Stimulated activated naive CD8-positive, alpha-beta T cell treated with anti-CD3 and anti-CD28 coated beads, Interleukin-15, amount 100 ng/mL, for 72 hours (primary cell): ENCODE measurements around the gene MBNL1.

Source experiments
- ATAC-seq: fragments of 150-1000 bp; cut with Tn5 transposase; 2 replicates; pipeline ENCODE4 v1.10.0; 2021; ENCODE audit warnings: mild to moderate bottlenecking, moderate library complexity
- DNase-seq, 2 donors: peaks; one replicate each; pipeline ENCODE4 v3.0.0; 2021 to 2022
- H3K27ac Mint-ChIP-seq, 2 donors: one replicate each; pipeline ENCODE4 v1.8.0; 2022; ENCODE audit warnings: mild to moderate bottlenecking in 2 of 2, mixed read lengths in 2 of 2, moderate library complexity in 2 of 2
- H3K27me3 Mint-ChIP-seq: one replicate; pipeline ENCODE4 v1.8.0; 2022; ENCODE audit warnings: mixed read lengths
- H3K4me1 Mint-ChIP-seq: one replicate; pipeline ENCODE4 v1.8.0; 2022; ENCODE audit warnings: mild to moderate bottlenecking, mixed read lengths
- H3K4me3 Mint-ChIP-seq, 2 donors: one replicate each; pipeline ENCODE4 v1.8.0; 2022; ENCODE audit warnings: mild to moderate bottlenecking in 2 of 2, mixed read lengths in 2 of 2, moderate library complexity in 1 of 2
- H3K9me3 Mint-ChIP-seq, 2 donors: one replicate each; pipeline ENCODE4 v1.8.0; 2022; ENCODE audit warnings: mixed read lengths in 2 of 2

MBNL1 gene

DNA sequence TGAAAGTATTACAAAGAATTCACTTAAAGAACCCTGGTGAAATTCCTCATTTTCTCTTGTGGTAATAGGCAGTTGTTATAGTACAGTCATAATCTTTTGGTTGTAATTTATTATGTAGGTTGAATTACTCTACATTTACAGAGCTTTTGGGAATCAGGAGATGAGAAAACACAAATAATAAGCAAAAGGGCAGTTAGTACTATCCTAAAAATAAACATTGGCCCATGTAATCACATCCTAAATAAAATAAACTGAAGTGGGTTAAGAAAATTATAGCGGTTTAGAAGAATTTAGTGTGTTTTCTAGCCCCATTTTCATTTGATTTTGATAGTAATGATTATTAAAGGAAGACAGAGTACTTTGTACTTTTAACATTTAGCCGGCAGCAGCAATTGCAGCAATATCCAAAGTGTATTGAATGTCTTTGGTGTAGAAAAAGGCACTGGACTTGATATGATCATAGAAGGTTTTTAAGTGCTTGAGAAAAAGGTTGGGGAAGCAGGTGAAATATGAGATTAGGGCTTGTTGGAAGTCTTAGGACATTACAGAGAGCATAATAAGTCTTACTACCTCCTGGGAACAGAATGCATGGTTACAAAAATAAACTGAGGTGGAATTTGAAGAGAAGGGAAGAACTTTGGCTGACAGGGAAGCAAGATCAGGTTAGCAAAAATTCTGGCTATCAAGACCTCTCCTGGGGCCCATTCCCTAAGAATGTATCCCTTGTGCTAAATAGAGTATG is 79.9 kb downstream of the MBNL1 start:
- Mint-ChIP-seq H3K4me3 (no peak overlapping the region), H3K4me1 (peaks cover 33% of the 10 kb centered on the region), H3K9me3 (no peaks in the 10 kb centered on the region), H3K27me3 (no peaks in the 10 kb centered on the region), H3K27ac (no peak overlapping the region)
- no peak for ATAC-seq
- no peak for DNase-seq

DNA sequence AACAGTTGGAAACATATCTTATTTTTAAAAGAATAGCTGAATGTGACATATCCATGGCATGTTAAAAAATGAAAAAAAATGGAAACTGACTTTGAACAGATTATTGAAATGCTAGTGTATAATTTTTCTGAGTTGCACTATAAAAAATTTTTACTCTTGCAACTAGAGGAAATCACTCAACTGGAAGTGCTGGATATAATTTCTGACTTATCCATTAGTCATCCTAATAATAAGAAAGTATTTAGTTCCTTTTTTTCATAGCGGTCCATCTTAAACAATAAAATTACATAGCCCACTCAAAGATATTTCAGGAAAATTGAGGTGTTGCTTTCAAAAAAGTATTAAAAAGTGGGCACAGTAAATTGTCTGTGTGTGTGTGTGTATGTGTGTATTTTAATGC is 80.7 kb downstream of the MBNL1 start:
- Mint-ChIP-seq H3K27me3 (no peaks in the 10 kb centered on the region), H3K27ac (no peak overlapping the region), H3K9me3 (no peaks in the 10 kb centered on the region), H3K4me3 (no peak overlapping the region), H3K4me1 (peaks cover 36% of the 10 kb centered on the region)
- DNase-seq (no peak), ATAC-seq (no peak)

DNA sequence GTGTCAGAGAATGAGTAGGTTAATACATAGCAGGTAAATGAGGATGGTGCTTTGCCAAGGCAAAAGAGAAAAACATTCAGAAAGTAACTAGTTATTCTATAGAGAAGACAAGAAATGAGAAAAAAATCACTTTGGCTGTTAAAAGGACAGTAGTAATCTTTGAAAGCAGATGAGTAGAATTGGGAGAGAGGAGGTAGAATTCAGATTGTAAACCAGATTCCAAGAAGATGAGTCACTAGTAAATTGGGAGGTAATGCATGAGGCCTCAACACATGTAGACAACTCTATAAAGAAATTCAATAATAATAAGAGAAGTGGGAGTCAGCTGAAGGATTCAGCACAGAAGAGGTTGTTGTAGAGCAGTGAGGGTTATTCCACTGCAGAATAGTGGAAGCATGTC is 81.4 kb downstream of the MBNL1 start:
- no peak for DNase-seq
- Mint-ChIP-seq H3K27me3 (no peaks in the 10 kb centered on the region), H3K27ac (no peak overlapping the region), H3K4me1 (peaks cover 33% of the 10 kb centered on the region), H3K9me3 (no peaks in the 10 kb centered on the region), H3K4me3 (no peak overlapping the region)
- no peak for ATAC-seq

DNA sequence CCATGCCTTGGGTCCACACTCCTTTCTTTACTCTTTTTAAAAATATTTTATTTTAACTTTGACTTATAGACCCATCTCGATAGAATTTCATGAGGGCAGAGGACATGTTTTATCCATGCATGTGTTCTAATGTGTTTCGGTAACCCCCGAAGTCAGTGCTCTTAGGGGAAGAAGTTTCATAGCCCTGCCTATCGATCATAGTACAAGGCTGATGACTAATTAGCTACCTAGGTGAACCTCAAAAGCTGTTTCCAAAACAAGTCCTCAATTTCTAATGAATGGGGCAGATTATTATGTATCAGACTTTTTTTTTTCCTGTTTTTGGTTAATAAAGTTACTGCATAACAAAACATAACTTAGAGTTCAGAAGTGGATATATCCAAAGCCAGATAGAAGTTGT is 82.0 kb downstream of the MBNL1 start:
- Mint-ChIP-seq H3K4me1 (peaks cover 33% of the 10 kb centered on the region), H3K4me3 (no peak overlapping the region), H3K27ac (peak overlapping the region in 1 of 2 donors; percentile 16), H3K9me3 (no peaks in the 10 kb centered on the region), H3K27me3 (no peaks in the 10 kb centered on the region)
- ATAC-seq = peak; percentile 80
- DNase-seq = no peak

DNA sequence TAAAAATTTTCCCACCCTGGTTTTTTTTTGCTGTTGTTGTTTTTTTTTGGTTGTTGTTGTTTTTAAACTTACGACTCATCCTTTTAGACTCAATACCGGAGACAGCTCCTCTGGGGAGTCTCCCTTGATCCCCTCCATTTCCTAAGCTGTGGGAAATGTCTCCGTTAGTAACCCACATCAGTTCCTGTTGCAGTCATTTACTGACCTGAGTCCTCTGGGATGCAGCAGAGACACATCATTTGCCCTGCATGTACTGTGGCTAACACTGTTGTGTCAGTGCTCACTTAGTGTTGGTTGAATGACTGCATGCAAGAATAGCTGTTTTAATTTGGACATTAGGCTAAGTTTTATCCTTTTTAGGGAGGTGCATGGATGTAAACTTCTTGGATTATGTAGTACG is 83.8 kb downstream of the MBNL1 start:
- H3K27ac Mint-ChIP-seq = peak overlapping the region; percentile 61 to 89
- H3K27me3 Mint-ChIP-seq = no peaks in the 10 kb centered on the region
- H3K9me3 Mint-ChIP-seq = no peaks in the 10 kb centered on the region
- no peak for DNase-seq
- peak overlapping the region in 1 of 2 donors; percentile 14 for H3K4me3 Mint-ChIP-seq
- ATAC-seq = peak; percentile 27
- peaks cover 47% of the 10 kb centered on the region for H3K4me1 Mint-ChIP-seq

DNA sequence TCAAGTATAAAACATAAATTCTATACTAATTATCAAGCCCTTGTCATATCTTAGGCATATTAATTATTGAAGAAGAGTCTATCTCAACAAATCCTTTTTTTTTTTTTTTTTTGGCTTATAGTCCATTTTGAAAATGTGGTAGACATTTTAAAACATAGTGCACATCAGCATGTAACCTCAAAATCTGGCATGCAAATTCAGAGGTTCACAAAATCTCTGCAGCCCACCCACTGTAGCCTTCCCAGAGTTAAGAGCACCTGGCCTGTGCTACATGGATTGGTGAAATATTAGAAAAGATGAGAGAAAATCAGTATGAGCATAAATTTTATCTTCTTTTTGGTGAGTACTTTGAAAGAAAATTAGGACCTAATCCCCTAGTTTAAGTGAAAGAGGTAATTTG is 84.8 kb downstream of the MBNL1 start:
- Mint-ChIP-seq H3K9me3 (no peaks in the 10 kb centered on the region), H3K27ac (peak overlapping the region in 1 of 2 donors; percentile 43), H3K4me3 (no peak overlapping the region), H3K4me1 (peaks cover 56% of the 10 kb centered on the region), H3K27me3 (no peaks in the 10 kb centered on the region)
- ATAC-seq = no peak
- DNase-seq = no peak

DNA sequence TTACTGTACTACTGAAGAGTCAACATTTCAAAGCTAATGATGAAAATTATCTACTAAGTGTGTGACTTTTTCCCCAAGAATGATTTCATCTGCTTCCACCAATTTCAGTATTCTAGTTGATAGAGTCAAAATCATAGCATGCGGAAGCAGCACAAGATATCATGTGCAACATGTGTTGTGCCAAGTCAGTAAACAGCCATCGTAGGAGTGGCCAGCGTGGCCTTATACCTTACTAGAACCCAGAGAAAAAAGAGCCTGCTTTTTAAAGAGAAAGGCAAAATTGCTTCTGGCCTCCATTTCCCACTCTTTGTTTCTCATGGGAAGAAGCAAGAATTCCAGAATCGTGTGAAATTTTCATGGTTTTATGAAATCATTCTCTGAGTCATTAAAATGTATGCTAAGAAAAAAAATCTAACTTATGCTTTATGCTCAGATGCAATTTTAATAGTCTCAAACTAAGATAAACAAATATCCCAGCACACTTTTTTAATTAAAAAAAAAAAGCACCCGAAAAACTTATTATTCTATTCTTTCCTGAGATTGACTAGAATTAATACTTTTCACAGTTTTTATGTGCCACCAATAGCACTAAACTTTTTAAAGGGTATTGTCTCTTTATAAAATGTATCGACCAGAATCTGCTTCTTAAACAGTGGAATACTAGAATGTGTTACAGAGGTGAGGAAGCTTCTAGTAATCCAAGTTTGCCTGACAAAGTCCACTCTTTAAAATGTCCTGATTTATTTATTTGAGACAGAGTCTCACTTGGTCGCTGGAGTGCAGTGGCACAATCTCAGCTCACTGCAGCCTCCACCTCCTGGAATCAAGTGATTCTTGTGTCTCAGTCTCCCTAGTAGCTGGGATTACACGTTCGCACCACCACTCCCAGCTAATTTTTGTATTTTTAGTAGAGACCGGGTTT is 87.3 kb downstream of the MBNL1 start:
- ATAC-seq = no peak
- Mint-ChIP-seq H3K9me3 (no peaks in the 10 kb centered on the region), H3K4me3 (no peak overlapping the region), H3K4me1 (peaks cover 74% of the 10 kb centered on the region), H3K27ac (peak overlapping the region in 1 of 2 donors; percentile 36), H3K27me3 (no peaks in the 10 kb centered on the region)
- no peak for DNase-seq

DNA sequence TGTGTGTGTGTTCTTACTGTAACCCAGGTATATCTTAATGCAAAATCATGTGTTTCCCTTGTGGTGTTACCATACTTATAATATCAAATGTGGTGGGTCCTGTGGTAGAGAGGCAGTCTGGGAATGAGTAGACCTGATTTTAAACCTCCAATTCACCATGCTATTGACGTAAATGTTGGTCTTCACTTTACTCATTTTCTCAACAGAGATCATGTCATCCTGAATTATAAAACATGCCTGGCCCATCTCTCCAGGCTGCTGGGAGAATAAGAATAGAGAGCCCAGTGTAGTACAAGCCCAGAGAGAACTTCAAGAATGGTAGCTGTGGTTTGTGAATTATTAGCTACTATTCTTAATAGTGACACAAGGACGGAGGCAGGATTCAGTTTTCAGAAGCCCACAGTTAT is 88.1 kb downstream of the MBNL1 start:
- peak in 1 of 2 donors; percentile 51 for DNase-seq
- peak; percentile 95 for ATAC-seq
- H3K4me3 Mint-ChIP-seq = peak overlapping the region in 1 of 2 donors; percentile 59

DNA sequence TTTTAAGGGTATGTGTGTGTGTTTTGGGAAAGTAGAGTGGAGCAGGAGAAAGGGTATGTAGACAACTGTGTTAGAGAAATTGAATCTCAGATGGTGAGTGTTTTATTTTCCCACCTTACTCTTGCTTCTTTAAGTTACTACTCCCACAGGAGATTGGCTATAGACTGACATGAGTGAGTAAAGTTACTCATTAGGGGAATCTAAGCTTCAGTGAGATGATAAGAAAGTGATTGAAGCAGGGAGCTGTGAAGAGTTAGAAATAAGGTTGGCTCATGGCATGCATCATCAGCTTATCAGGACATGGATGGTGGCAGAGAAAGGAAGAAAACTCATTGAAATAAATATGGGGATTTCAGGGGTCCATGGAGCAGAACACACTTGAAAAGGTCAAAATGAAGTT is 88.9 kb downstream of the MBNL1 start:
- peaks cover 85% of the 10 kb centered on the region for H3K4me1 Mint-ChIP-seq
- H3K27ac Mint-ChIP-seq = peak overlapping the region; percentile 36 to 56
- peak overlapping the region; percentile 0 to 41 for H3K4me3 Mint-ChIP-seq
- DNase-seq (no peak), ATAC-seq (no peak)
- H3K27me3 Mint-ChIP-seq = no peaks in the 10 kb centered on the region
- no peaks in the 10 kb centered on the region for H3K9me3 Mint-ChIP-seq

More for the DNA sequence above, 88.1 kb downstream of the MBNL1 start:
- Mint-ChIP-seq H3K27me3 (no peaks in the 10 kb centered on the region), H3K27ac (peak overlapping the region; percentile 36 to 72), H3K4me1 (peaks cover 83% of the 10 kb centered on the region), H3K9me3 (no peaks in the 10 kb centered on the region)

DNA sequence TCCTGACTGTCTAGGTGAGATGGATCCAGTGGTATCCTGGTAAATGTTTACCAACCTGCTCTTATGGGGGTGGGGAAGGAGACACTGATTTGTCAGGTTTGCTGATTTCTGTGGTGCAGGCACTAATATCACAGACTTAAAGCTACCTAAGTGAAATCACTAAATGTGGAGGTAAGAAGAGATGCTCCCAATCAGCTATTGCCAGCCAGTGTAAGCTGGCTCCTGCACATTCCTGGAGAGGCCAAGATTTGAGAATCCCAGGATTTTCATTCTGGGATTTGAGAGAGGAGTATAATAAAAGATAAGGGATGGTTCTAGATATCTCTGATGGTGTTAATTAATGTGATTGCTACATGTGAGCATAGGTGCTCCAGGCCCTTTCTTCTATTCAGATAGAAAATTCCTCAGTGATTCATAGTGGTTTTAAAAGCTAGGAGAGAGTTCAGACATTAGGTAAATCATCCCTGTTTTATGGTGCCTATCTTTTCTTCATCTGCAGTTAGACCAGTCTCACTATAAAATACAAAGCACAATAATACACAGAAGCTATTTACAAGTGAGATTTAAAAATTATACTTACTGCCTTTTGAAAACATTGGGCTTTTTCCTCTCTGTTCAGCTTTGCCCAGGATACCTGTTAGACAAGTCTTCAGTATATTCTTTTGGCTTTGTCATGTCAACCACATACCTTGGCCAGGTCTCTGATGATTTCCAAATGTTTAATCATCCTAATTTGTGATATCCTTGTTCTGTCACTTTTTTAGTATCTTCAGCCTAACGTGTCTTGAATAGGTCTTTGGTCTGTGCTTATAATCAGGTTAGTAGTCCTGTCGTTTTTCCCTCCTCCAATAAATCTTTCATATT is 90.9 kb downstream of the MBNL1 start:
- Mint-ChIP-seq H3K9me3 (no peaks in the 10 kb centered on the region), H3K27ac (peak overlapping the region; percentile 2 to 79), H3K4me3 (peak overlapping the region in 1 of 2 donors; percentile 42), H3K27me3 (no peaks in the 10 kb centered on the region), H3K4me1 (peaks cover 86% of the 10 kb centered on the region)
- no peak for ATAC-seq
- DNase-seq = no peak

DNA sequence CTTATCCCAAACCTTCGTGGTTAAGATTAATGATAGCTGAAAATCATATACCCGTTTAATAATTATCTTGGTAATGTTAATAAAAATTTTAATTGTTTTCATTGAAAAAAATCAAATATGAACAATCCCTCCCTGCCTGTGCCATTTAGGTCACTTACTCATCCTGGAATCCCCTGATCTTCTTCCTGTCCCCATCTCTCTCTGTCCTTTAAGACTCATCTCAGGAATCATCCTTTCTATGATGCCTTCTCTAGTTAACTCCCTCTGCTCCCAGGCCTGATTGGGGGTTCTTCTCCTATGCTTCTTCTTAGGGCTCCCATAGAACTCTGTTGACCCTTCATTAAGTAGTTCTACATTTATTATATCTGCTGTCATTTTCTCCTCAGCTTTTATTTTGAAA is 91.6 kb downstream of the MBNL1 start:
- ATAC-seq = no peak
- Mint-ChIP-seq H3K27me3 (no peaks in the 10 kb centered on the region), H3K27ac (peak overlapping the region; percentile 7 to 54), H3K9me3 (no peaks in the 10 kb centered on the region), H3K4me1 (peaks cover 84% of the 10 kb centered on the region), H3K4me3 (peak overlapping the region in 1 of 2 donors; percentile 56)
- no peak for DNase-seq

DNA sequence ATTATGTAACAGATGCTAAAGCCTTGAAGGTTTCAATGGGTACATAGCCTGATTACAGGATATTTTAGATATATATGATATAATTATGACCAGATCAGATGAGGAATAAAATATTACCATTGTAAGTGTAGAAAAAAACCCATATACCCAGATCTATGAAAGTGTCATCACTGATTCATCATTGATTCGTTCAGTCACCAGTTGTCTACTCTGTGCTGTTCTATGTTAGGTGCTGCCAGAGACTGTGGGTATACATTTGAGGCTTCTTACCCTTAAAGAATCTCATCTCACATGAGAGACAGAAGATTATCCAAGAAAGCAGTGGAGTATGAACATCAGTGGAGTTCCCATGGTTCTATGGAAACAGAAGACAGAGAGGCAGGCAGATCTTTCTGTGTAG is 92.2 kb downstream of the MBNL1 start:
- H3K4me1 Mint-ChIP-seq = peaks cover 80% of the 10 kb centered on the region
- DNase-seq (no peak), ATAC-seq (no peak)
- no peak overlapping the region for H3K4me3 Mint-ChIP-seq
- peak overlapping the region in 1 of 2 donors; percentile 15 for H3K27ac Mint-ChIP-seq
- no peaks in the 10 kb centered on the region for H3K27me3 Mint-ChIP-seq
- H3K9me3 Mint-ChIP-seq = no peaks in the 10 kb centered on the region

DNA sequence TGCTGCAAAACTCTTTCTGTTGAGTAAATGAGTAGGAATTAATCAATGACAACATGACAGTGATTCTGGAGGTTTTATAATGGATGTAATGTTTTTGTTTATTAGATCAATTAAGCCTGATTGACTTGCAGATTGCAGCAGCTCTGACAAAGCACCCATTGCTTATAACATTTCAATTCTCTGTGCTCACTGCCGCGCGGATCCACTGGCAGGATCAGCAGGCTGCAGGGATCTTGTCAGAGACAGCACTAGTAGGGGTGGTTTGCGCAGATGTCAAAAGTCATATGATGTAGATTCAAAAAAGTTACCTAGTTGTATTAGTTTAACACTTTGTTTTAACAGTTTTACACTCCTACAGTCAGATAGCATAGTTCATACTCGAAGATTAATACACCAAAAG is 93.4 kb downstream of the MBNL1 start:
- DNase-seq = no peak
- peaks cover under 1 to 2% of the 10 kb centered on the region in 2 donors for H3K9me3 Mint-ChIP-seq
- H3K27ac Mint-ChIP-seq = no peak overlapping the region
- no peak for ATAC-seq
- peaks cover 70% of the 10 kb centered on the region for H3K4me1 Mint-ChIP-seq
- no peaks in the 10 kb centered on the region for H3K27me3 Mint-ChIP-seq
- no peak overlapping the region for H3K4me3 Mint-ChIP-seq

DNA sequence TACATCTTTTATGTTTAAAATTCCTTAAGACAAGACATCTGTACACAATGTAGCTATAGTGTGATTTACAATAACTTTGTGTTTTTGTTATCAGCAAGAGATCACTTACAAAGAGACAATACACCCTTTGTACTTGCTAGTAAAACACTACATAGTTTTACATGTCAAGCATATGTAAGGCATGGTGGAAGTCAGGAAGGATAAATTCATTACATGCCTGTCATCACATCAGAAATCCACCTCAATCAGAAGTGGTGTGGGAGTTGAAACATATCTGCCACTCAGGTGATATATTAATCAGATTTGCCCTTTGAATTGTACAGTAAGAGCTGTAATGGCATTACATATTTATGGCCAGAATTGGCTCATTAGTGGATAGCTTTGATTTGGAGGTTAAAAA is 95.5 kb downstream of the MBNL1 start:
- peak; percentile 75 for ATAC-seq
- Mint-ChIP-seq H3K4me3 (no peak overlapping the region), H3K9me3 (peaks cover 6 to 9% of the 10 kb centered on the region in 2 donors), H3K27me3 (no peaks in the 10 kb centered on the region), H3K27ac (no peak overlapping the region), H3K4me1 (peaks cover 75% of the 10 kb centered on the region)
- DNase-seq = no peak

DNA sequence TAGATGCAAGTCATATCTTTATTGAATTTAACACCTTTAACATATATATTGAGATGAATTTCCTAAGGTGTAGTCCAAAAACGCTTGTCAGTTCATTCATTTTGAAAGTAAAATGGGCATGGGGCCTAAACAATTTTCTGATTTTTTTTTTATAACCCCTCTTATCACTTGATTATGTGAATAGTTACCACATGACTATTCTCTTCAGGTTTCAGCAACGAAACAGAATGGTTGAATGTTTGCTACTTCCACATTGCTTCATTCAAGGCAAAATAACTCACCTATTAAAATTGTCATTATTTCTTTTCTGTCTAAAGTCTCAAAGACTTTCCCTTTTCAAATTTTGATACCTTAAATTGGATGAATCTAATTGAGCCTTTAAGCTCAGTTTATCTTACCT is 96.4 kb downstream of the MBNL1 start:
- Mint-ChIP-seq H3K4me1 (peaks cover 75% of the 10 kb centered on the region), H3K27ac (peak overlapping the region in 1 of 2 donors; percentile 40), H3K27me3 (no peaks in the 10 kb centered on the region), H3K9me3 (peaks cover 6 to 9% of the 10 kb centered on the region in 2 donors), H3K4me3 (no peak overlapping the region)
- DNase-seq (no peak), ATAC-seq (no peak)
